Transverse colon (tissue), 4 donors: Measurements from ENCODE around the gene FGGY. TPM values are rescaled to one million over a fixed set of nuclear protein-coding genes. Genes with fewer than 3 reads are reported as not detected.

Source experiments
- DNase-seq: peaks from one replicate; pipeline ENCODE4 v3.0.0-alpha.2; 2019
- H3K27ac ChIP-seq, 4 donors: fragments of 200-600 bp; sonication (generic); 2 replicates each; pipeline ENCODE4 v1.5.1; 2016 to 2018; ENCODE audit warnings: inconsistent platforms in 4 of 4
- H3K27me3 ChIP-seq: fragments of 200-600 bp; sonication (generic); 2 replicates; pipeline ENCODE4 v1.5.1; 2017; ENCODE audit warnings: inconsistent platforms
- H3K36me3 ChIP-seq, 4 donors: fragments of 200-600 bp; sonication (generic); 2 replicates each; pipeline ENCODE4 v1.5.1; 2017 to 2019; ENCODE audit warnings: inconsistent platforms in 4 of 4
- H3K4me1 ChIP-seq, 4 donors: fragments of 200-600 bp; sonication (generic); 2 replicates each; pipeline ENCODE4 v1.5.1; 2017 to 2020; ENCODE audit warnings: inconsistent platforms in 4 of 4
- H3K4me3 ChIP-seq, 4 donors: fragments of 200-600 bp; sonication (generic); 1 replicate in 1 of 4; 2 replicates in 3 of 4; pipeline versions ENCODE4 v1.5.1 to v1.6.1; 2017 to 2019; ENCODE audit warnings: inconsistent platforms in 4 of 4
- H3K9me3 ChIP-seq, 2 donors: fragments of 200-600 bp; sonication (generic); 2 replicates each; pipeline ENCODE4 v1.5.1; 2017 to 2019; ENCODE audit warnings: inconsistent platforms in 2 of 2
- EP300 ChIP-seq: sonication (generic); formaldehyde crosslinking; IDR thresholded peaks from one replicate; pipeline ENCODE4 v1.6.1; 2017; ENCODE audit warnings: antibody characterized with exemption, low read depth
- POLR2A ChIP-seq: fragments of 450-650 bp; IDR thresholded peaks from one replicate; pipeline ENCODE4 v1.6.1; 2016; ENCODE audit warnings: antibody characterized with exemption, mild to moderate bottlenecking, moderate library complexity
- POLR2AphosphoS5 ChIP-seq, 3 donors: sonication (generic); formaldehyde crosslinking; IDR thresholded peaks; one replicate each; pipeline ENCODE4 v1.6.1; 2016; ENCODE audit warnings: antibody characterized with exemption in 3 of 3
- WGBS, 2 donors: methylation state at CpG; one replicate each; pipeline ENCODE4 v1.1.5; 2018; ENCODE audit warnings: low coverage in 1 of 2; 5-methylcytosine and 5-hydroxymethylcytosine counted together
- in situ Hi-C, 4 donors: fragments of 200-750 bp; cut with MboI; loops; one replicate each; pipeline versions ENCODE4 v1.15.0 to v1.15.1; 2017; ENCODE audit warnings: low sequenced_read_pairs in 3 of 4, low pct_ligation_motif_present in 1 of 4, low pct_unique_long_range_greater_than_20kb in 1 of 4
- intact Hi-C: fragments of 100-400 bp; cut with DNase I; formaldehyde crosslinking; loops from one replicate; pipeline ENCODE4 v1.15.1; 2023; ENCODE audit warnings: low total_unique reads
- total RNA-seq, 4 donors: library from RNA; depleted of rRNA; stranded (reverse); fragments of >200 nt; gene quantifications; one replicate each; pipeline ENCODE4 v1.1.0, GENCODE V29; 2016
- TF ChIP-seq, protein P1 (sequence below), 5 experiments: fragments of 200-600 bp in 3 of 5; fragments of 450-650 bp in 2 of 5; sonication (generic) in 3 of 5; IDR thresholded peaks; 1 replicate in 2 of 5; 2 replicates in 3 of 5; pipeline ENCODE4 v1.5.1; 2016 to 2017; ENCODE audit warnings: antibody characterized with exemption in 5 of 5, inconsistent platforms in 3 of 5, mild to moderate bottlenecking in 2 of 5, moderate library complexity in 1 of 5

The FGGY gene
- total RNA-seq, 4 donors from 2014 or later = 18.2 to 97.7 (median 27.1) TPM

GRCh38 chr1:59771361-59771760 is 474.5 kb downstream of the FGGY start:
- 91 to 93% methylated on average over 3 of the region's 3 CpGs for WGBS, 2 donors
- no peaks in the 10 kb centered on the region for H3K4me1 ChIP-seq
- DNase-seq = no peak
- H3K36me3 ChIP-seq = no peaks in the 10 kb centered on the region
- no peaks in the 10 kb centered on the region for H3K9me3 ChIP-seq
- no peak overlapping the region for H3K27ac ChIP-seq
- in situ Hi-C loops = loop anchor here in 1 of 4 donors (25.0 kb wide), 1 partner anchor 1259 kb away; no protein-coding TSS in a partner anchor
- no peak overlapping the region for H3K4me3 ChIP-seq
- intact Hi-C loops = no loop called here
- no peaks in the 10 kb centered on the region for H3K27me3 ChIP-seq
- TF ChIP-seq, protein P1, sequence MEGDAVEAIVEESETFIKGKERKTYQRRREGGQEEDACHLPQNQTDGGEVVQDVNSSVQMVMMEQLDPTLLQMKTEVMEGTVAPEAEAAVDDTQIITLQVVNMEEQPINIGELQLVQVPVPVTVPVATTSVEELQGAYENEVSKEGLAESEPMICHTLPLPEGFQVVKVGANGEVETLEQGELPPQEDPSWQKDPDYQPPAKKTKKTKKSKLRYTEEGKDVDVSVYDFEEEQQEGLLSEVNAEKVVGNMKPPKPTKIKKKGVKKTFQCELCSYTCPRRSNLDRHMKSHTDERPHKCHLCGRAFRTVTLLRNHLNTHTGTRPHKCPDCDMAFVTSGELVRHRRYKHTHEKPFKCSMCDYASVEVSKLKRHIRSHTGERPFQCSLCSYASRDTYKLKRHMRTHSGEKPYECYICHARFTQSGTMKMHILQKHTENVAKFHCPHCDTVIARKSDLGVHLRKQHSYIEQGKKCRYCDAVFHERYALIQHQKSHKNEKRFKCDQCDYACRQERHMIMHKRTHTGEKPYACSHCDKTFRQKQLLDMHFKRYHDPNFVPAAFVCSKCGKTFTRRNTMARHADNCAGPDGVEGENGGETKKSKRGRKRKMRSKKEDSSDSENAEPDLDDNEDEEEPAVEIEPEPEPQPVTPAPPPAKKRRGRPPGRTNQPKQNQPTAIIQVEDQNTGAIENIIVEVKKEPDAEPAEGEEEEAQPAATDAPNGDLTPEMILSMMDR (IDR thresholded peaks at IDR 0.05) = no peak
- no peak for TF ChIP-seq POLR2A
- TF ChIP-seq EP300 = no peak
- no peak for TF ChIP-seq POLR2AphosphoS5 (IDR thresholded peaks at IDR 0.05)

GRCh38 chr1:59775480-59775879 is 478.6 kb downstream of the FGGY start:
- Histone ChIP-seq H3K4me3 (no peak overlapping the region), H3K4me1 (no peaks in the 10 kb centered on the region), H3K27ac (no peak overlapping the region), H3K9me3 (no peaks in the 10 kb centered on the region), H3K27me3 (no peaks in the 10 kb centered on the region), H3K36me3 (no peaks in the 10 kb centered on the region)
- in situ Hi-C loops (no loop called here), intact Hi-C loops (no loop called here)
- WGBS, 2 donors = 92 to 100% methylated on average over 3 to 4 of the region's 4 CpGs
- DNase-seq = no peak
- TF ChIP-seq, protein P1 (IDR thresholded peaks at IDR 0.05) = no peak
- TF ChIP-seq POLR2AphosphoS5 (IDR thresholded peaks at IDR 0.05) = no peak
- no peak for TF ChIP-seq EP300
- no peak for TF ChIP-seq POLR2A

- 40 to 81% methylated on average over 3 to 7 of the region's 7 CpGs for WGBS, 2 donors
- intact Hi-C loops (no loop called here), in situ Hi-C loops (no loop called here)
- H3K27me3 ChIP-seq = no peaks in the 10 kb centered on the region
- H3K4me3 ChIP-seq = no peak overlapping the region
- no peak overlapping the region for H3K27ac ChIP-seq
- no peak for DNase-seq
- no peaks in the 10 kb centered on the region for H3K9me3 ChIP-seq
- no peaks in the 10 kb centered on the region for H3K36me3 ChIP-seq
- no peak for TF ChIP-seq EP300
- TF ChIP-seq POLR2AphosphoS5 (IDR thresholded peaks at IDR 0.05) = no peak
- TF ChIP-seq, protein P1 (IDR thresholded peaks at IDR 0.05) = no peak
- no peak for TF ChIP-seq POLR2A
- H3K4me1 ChIP-seq = no peaks in the 10 kb centered on the region
Observed at GRCh38 chr1:59776960-59777852, 480.3 kb downstream of the FGGY start.

- Histone ChIP-seq H3K4me1 (no peaks in the 10 kb centered on the region), H3K9me3 (no peaks in the 10 kb centered on the region), H3K36me3 (no peaks in the 10 kb centered on the region), H3K27me3 (no peaks in the 10 kb centered on the region), H3K27ac (no peak overlapping the region), H3K4me3 (no peak overlapping the region)
- WGBS, 2 donors = 69 to 84% methylated on average over 2 of the region's 2 CpGs
- in situ Hi-C loops (no loop called here), intact Hi-C loops (no loop called here)
- TF ChIP-seq, protein P1 (IDR thresholded peaks at IDR 0.05) = no peak
- TF ChIP-seq POLR2AphosphoS5 (IDR thresholded peaks at IDR 0.05) (no peak), EP300 (no peak), POLR2A (no peak)
- DNase-seq = no peak
Observed at GRCh38 chr1:59779949-59780348, 483.1 kb downstream of the FGGY start.
